B cell (primary cell): ENCODE results near the gene ARF6. TPM values are rescaled to one million over a fixed set of nuclear protein-coding genes. Genes with fewer than 3 reads are reported as not detected.
"Not testable (repeated sequence)": the region's sequence is repeated elsewhere in the genome, so short reads cannot be mapped to it uniquely, and the experiment has no call there.

ENCODE experiments used
- ATAC-seq: fragments of 200-7000 bp; cut with Tn5 transposase; one replicate; pipeline ENCODE4 v1.10.0; 2021; ENCODE audit warnings: low read depth, mild to moderate bottlenecking, moderate number of reproducible peaks, moderate library complexity
- CTCF ChIA-PET: fragments of 350-600 bp; sonication (Branson Sonifier 250); formaldehyde crosslinking; loops from one replicate; lab custom pipeline; 2021; ENCODE audit warnings: antibody characterized with exemption, inconsistent platforms; lab: Charles Lee
- POLR2A ChIA-PET: fragments of 350-600 bp; sonication (Branson Sonifier 250); formaldehyde crosslinking; loops from one replicate; lab custom pipeline; 2021; ENCODE audit warnings: antibody characterized with exemption; lab: Charles Lee
- DNase-seq: peaks from one replicate; pipeline ENCODE4 v3.0.0; 2013
- H2AFZ ChIP-seq: 2 replicates; pipeline ENCODE4 v1.6.1; 2012; ENCODE audit warnings: mild to moderate bottlenecking, low read depth, low read length; ENCODE audit not compliant: insufficient read depth, poor library complexity, severe bottlenecking
- H3K27ac ChIP-seq, 2 donors: 1 replicate in 1 of 2; 2 replicates in 1 of 2; pipeline ENCODE4 v1.5.1; 2012 to 2013; ENCODE audit warnings: low read length in 2 of 2, mild to moderate bottlenecking in 2 of 2, moderate library complexity in 1 of 2
- H3K27me3 ChIP-seq, 4 experiments: fragments of 200-600 bp in 1 of 4; sonication (generic) in 1 of 4; replicated peaks in 1 of 4; 1 replicate in 2 of 4; 2 replicates in 2 of 4; pipeline versions ENCODE4 v1.6.1 to v1.7.0; 2013 to 2016; ENCODE audit warnings: low read length in 3 of 4, mild to moderate bottlenecking in 2 of 4, mixed read lengths in 1 of 4, moderate library complexity in 1 of 4; ENCODE audit not compliant: insufficient read depth in 4 of 4, control insufficient read depth in 3 of 4; ENCODE audit errors: control extremely low read depth in 1 of 4
- H3K36me3 ChIP-seq, 2 experiments: replicated peaks in 1 of 2; 1 replicate in 1 of 2; 2 replicates in 1 of 2; pipeline versions ENCODE4 v1.6.1 to v1.7.1; 2013; ENCODE audit warnings: low read length in 1 of 2; ENCODE audit not compliant: insufficient read depth in 2 of 2, control insufficient read depth in 1 of 2; ENCODE audit errors: control extremely low read depth in 1 of 2, extremely low read depth in 1 of 2
- H3K4me1 ChIP-seq, 2 donors: fragments of 200-600 bp in 1 of 2; sonication (generic) in 1 of 2; 1 replicate in 1 of 2; 2 replicates in 1 of 2; pipeline versions ENCODE4 v1.5.1 to v1.6.1; 2013 to 2017; ENCODE audit warnings: low read length in 2 of 2; ENCODE audit not compliant: control insufficient read depth in 2 of 2, insufficient read depth in 2 of 2
- H3K4me2 ChIP-seq: replicated peaks from 2 replicates; pipeline ENCODE3; 2012; ENCODE audit warnings: mild to moderate bottlenecking, low read depth, low read length; ENCODE audit not compliant: poor library complexity, severe bottlenecking
- H3K4me3 ChIP-seq, 5 experiments: fragments of 200-600 bp in 1 of 5; sonication (generic) in 1 of 5; 1 replicate in 3 of 5; 2 replicates in 2 of 5; pipeline versions ENCODE4 v1.5.1 to v1.7.0; 2011 to 2016; ENCODE audit warnings: low read length in 4 of 5, mild to moderate bottlenecking in 4 of 5, low read depth in 2 of 5, control low read depth in 1 of 5, moderate library complexity in 1 of 5; ENCODE audit not compliant: insufficient read depth in 1 of 5; ENCODE audit errors: control extremely low read depth in 1 of 5, extremely low read depth in 1 of 5
- H3K79me2 ChIP-seq: fragments of 200-600 bp; sonication (generic); one replicate; pipeline ENCODE4 v1.6.0; 2016; ENCODE audit warnings: low read length; ENCODE audit not compliant: control insufficient read depth, insufficient read depth
- H3K9ac ChIP-seq: fragments of 200-600 bp; sonication (generic); 2 replicates; pipeline ENCODE4 v1.6.1; 2017; ENCODE audit warnings: mild to moderate bottlenecking, low read length, moderate library complexity
- H3K9me3 ChIP-seq, 3 donors: one replicate each; pipeline versions ENCODE4 v1.6.1 to v1.7.1; 2013; ENCODE audit warnings: low read length in 2 of 3; ENCODE audit not compliant: control insufficient read depth in 2 of 3, insufficient read depth in 1 of 3; ENCODE audit errors: control extremely low read depth in 1 of 3
- H4K20me1 ChIP-seq: 2 replicates; pipeline ENCODE4 v1.6.0; 2012; ENCODE audit warnings: mild to moderate bottlenecking, low read length; ENCODE audit not compliant: insufficient read depth, control insufficient read depth, poor library complexity, severe bottlenecking
- H3K27ac Mint-ChIP-seq: one replicate; pipeline ENCODE4 v1.8.0; 2021; ENCODE audit warnings: mixed read lengths
- H3K27me3 Mint-ChIP-seq: one replicate; pipeline ENCODE4 v1.8.0; 2021; ENCODE audit warnings: mixed read lengths
- H3K4me1 Mint-ChIP-seq: one replicate; pipeline ENCODE4 v1.8.0; 2021; ENCODE audit warnings: mixed read lengths
- H3K4me3 Mint-ChIP-seq: one replicate; pipeline ENCODE4 v1.8.0; 2021; ENCODE audit warnings: mixed read lengths
- H3K9me3 Mint-ChIP-seq: one replicate; pipeline ENCODE4 v1.8.0; 2022; ENCODE audit warnings: mixed read lengths; ENCODE audit not compliant: insufficient read depth
- CTCF ChIP-seq: fragments of 200-600 bp; IDR thresholded peaks from one replicate; pipeline ENCODE4 v1.8.0; 2022; ENCODE audit warnings: antibody characterized with exemption, mild to moderate bottlenecking
- EZH2 ChIP-seq: IDR thresholded peaks from 2 replicates; pipeline ENCODE4 v1.6.1; 2012; ENCODE audit warnings: borderline replicate concordance, low read depth, mild to moderate bottlenecking, moderate library complexity, low read length; ENCODE audit not compliant: insufficient read depth, poor library complexity, severe bottlenecking
- WGBS: methylation state at CpG from one replicate; pipeline ENCODE4 v1.1.5; 2013; ENCODE audit warnings: missing lambda C conversion rate; ENCODE audit not compliant: insufficient coverage; 5-methylcytosine and 5-hydroxymethylcytosine counted together
- intact Hi-C: fragments of 100-400 bp; cut with micrococcal nuclease; formaldehyde crosslinking; loops from one replicate; pipeline ENCODE4 v1.10.0; 2022
- polyA plus RNA-seq: library from polyadenylated mRNA; depleted of rRNA; stranded (reverse); fragments of >200 nt; gene quantifications from 2 replicates; pipeline ENCODE4 v1.2.3, GENCODE V29; 2012
- total RNA-seq, 2 donors: library from RNA; stranded (reverse); fragments of 120-200 nt in 1 of 2; gene quantifications; 1 replicate in 1 of 2; 2 replicates in 1 of 2; pipeline versions ENCODE4 v1.2.3 to v1.2.4, GENCODE V29; 2013 to 2022

Gene ARF6
- total and polyA plus RNA-seq, 2 donors (not counting 1 experiment from before 2014, with no cell fraction given), result 96.6 to 135 TPM

- Histone ChIP-seq H3K36me3 (peaks cover 0 to 5% of the 10 kb centered on the region in 2 experiments), H3K4me1 (peaks cover 24 to 44% of the 10 kb centered on the region in 2 donors), H2AFZ (no peak overlapping the region), H3K27ac (peak overlapping the region in 1 of 2 donors; percentile 39), H3K9me3 (no peaks in the 10 kb centered on the region), H3K9ac (no peak overlapping the region), H3K4me3 (no peak overlapping the region), H3K27me3 (no peaks in the 10 kb centered on the region), H4K20me1 (peaks cover 3% of the 10 kb centered on the region), H3K4me2 (no peak overlapping the region), H3K79me2 (peaks cover 41% of the 10 kb centered on the region)
- Mint-ChIP-seq H3K4me3 (no peak overlapping the region), H3K27me3 (no peaks in the 10 kb centered on the region), H3K9me3 (no peaks in the 10 kb centered on the region), H3K4me1 (peaks cover 46% of the 10 kb centered on the region), H3K27ac (no peak overlapping the region)
- CTCF ChIA-PET, result no interaction called here
- no CpG with 5 or more reads among the region's 1 CpG for WGBS
- TF ChIP-seq CTCF (no peak), EZH2 (no peak)
- DNase-seq, result no peak
- intact Hi-C loops, result no loop called here
- no peak for ATAC-seq
- POLR2A ChIA-PET, result no interaction called here
Observed at GRCh38 chr14:49900973-49901372, 8.1 kb downstream of the ARF6 start.

GRCh38 chr14:49902679-49903246 lies 9.9 kb downstream of the ARF6 start:
- H3K9me3 ChIP-seq, ATAC-seq, H3K9ac ChIP-seq, H3K36me3 ChIP-seq, H3K27ac ChIP-seq, DNase-seq, H3K4me3 ChIP-seq, intact Hi-C loops, H4K20me1 ChIP-seq, H3K4me2 ChIP-seq, H3K27me3 Mint-ChIP-seq, H3K4me3 Mint-ChIP-seq, H2AFZ ChIP-seq, H3K27ac Mint-ChIP-seq, H3K27me3 ChIP-seq, H3K9me3 Mint-ChIP-seq: not testable (repeated sequence)
- Histone ChIP-seq H3K4me1 (peaks cover 31 to 45% of the 10 kb centered on the region in 2 donors), H3K79me2 (peaks cover 34% of the 10 kb centered on the region)
- WGBS, result 89% methylated on average over 10 of the region's 24 CpGs
- ChIA-PET POLR2A (interaction anchor here (0.7 kb wide), 2 partner anchors 69 to 183 kb away, joined by 3 to 7 read pairs; no protein-coding TSS in a partner anchor), CTCF (interaction anchor here (0.6 kb wide), 2 partner anchors 210 to 863 kb away, joined by 3 to 4 read pairs; no protein-coding TSS in a partner anchor)
- H3K4me1 Mint-ChIP-seq, result peaks cover 49% of the 10 kb centered on the region
